ENCODE measurements around the gene ATP2A1.
"Not testable (repeated sequence)": the region's sequence is repeated elsewhere in the genome, so short reads cannot be mapped to it uniquely, and the experiment has no call there.

ATP2A1 gene

GRCh38 chr16:28905800-28906372 lies 27.6 kb downstream of the ATP2A1 start:
- no peak for DNase-seq (ENCODE audit: low read depth in 2 of 2)

GRCh38 chr16:28910086-28911031 lies 32.1 kb downstream of the ATP2A1 start:
- DNase-seq (ENCODE audit: low read depth in 2 of 2) = no peak

GRCh38 chr16:28912558-28912957 lies 34.3 kb downstream of the ATP2A1 start:
- no peak for DNase-seq (ENCODE audit: low read depth in 2 of 2)

- DNase-seq (ENCODE audit: low read depth in 2 of 2) = no peak
These were observed 35.8 kb downstream of the ATP2A1 start for GRCh38 chr16:28913946-28914724.

- DNase-seq (ENCODE audit: low read depth in 2 of 2) = no peak
These were observed 36.9 kb downstream of the ATP2A1 start for GRCh38 chr16:28915181-28915580.

GRCh38 chr16:28917095-28917494 lies 38.8 kb downstream of the ATP2A1 start:
- DNase-seq (ENCODE audit: low read depth in 2 of 2) = no peak

GRCh38 chr16:28918698-28919097 lies 40.4 kb downstream of the ATP2A1 start:
- no peak for DNase-seq (ENCODE audit: low read depth in 2 of 2)

GRCh38 chr16:28923231-28923587 lies 44.9 kb downstream of the ATP2A1 start:
- DNase-seq (ENCODE audit: low read depth in 2 of 2) = no peak

- DNase-seq (ENCODE audit: low read depth in 2 of 2) = no peak
These were observed 45.5 kb downstream of the ATP2A1 start for GRCh38 chr16:28923652-28924398.

- DNase-seq (ENCODE audit: low read depth in 2 of 2) = no peak
These were observed 46.1 kb downstream of the ATP2A1 start for GRCh38 chr16:28924399-28924761.

GRCh38 chr16:28924762-28925385 lies 46.6 kb downstream of the ATP2A1 start, which contains the start of gene RABEP2:
Gene RABEP2 (minus strand): TSS chr16:28925238. CDS start chr16:28925163, 75 bp downstream.
- DNase-seq (ENCODE audit: low read depth in 2 of 2) = peak; percentile 96 to 99

- DNase-seq (ENCODE audit: low read depth in 2 of 2) = peak; percentile 66 to 77
These were observed 47.3 kb downstream of the ATP2A1 start for GRCh38 chr16:28925386-28926228.

- DNase-seq (ENCODE audit: low read depth in 2 of 2) = not testable (repeated sequence)
These were observed 48.0 kb downstream of the ATP2A1 start for GRCh38 chr16:28926284-28926683.

GRCh38 chr16:28927815-28928214 lies 49.5 kb downstream of the ATP2A1 start:
- DNase-seq (ENCODE audit: low read depth in 2 of 2) = no peak

GRCh38 chr16:28930203-28930602 lies 51.9 kb downstream of the ATP2A1 start:
- DNase-seq (ENCODE audit: low read depth in 2 of 2) = no peak

- DNase-seq (ENCODE audit: low read depth in 2 of 2) = no peak
These were observed 52.4 kb downstream of the ATP2A1 start for GRCh38 chr16:28930652-28931051.

- DNase-seq (ENCODE audit: low read depth in 2 of 2) = no peak
These were observed 53.5 kb downstream of the ATP2A1 start, which contains the start of gene CD19 for GRCh38 chr16:28931801-28932225. Gene CD19 (plus strand): TSS chr16:28931971. CDS start chr16:28932001, 30 bp downstream.

GRCh38 chr16:28932339-28933141 lies 54.3 kb downstream of the ATP2A1 start:
- DNase-seq (ENCODE audit: low read depth in 2 of 2) = no peak

- no peak for DNase-seq (ENCODE audit: low read depth in 2 of 2)
These were observed 54.9 kb downstream of the ATP2A1 start for GRCh38 chr16:28933171-28933570.
